ENCODE measurements around the gene MRPL17.

DNA sequence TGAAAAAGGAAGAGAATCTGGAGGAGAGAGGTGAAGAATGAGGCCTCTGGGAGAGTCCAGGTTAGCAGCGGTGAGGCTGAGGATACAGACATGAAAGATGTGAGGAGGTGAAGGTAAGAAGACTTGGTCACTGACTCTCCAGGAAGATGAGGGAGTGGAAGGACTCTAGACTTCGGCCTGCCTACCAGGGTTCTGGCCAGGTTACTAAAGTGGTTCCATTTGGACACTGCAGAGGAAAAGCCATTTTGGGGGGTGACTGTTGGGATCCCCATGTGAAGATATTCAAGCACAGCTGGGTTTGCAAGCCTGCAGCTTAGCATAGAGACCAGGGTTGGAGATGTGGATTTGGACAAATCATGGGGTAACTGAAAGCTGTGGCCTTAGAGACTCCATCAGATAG lies 35.3 kb downstream of the MRPL17 start:
- TF ChIP-seq CTCF (IDR thresholded peaks at IDR 0.05; ENCODE audit: low read depth, low read length, missing input control) (no peak), TAF1 (conservative IDR thresholded peaks at IDR 0.05) (no peak), JUND (IDR thresholded peaks at IDR 0.05) (no peak)
- TF ChIP-seq, protein P1, sequence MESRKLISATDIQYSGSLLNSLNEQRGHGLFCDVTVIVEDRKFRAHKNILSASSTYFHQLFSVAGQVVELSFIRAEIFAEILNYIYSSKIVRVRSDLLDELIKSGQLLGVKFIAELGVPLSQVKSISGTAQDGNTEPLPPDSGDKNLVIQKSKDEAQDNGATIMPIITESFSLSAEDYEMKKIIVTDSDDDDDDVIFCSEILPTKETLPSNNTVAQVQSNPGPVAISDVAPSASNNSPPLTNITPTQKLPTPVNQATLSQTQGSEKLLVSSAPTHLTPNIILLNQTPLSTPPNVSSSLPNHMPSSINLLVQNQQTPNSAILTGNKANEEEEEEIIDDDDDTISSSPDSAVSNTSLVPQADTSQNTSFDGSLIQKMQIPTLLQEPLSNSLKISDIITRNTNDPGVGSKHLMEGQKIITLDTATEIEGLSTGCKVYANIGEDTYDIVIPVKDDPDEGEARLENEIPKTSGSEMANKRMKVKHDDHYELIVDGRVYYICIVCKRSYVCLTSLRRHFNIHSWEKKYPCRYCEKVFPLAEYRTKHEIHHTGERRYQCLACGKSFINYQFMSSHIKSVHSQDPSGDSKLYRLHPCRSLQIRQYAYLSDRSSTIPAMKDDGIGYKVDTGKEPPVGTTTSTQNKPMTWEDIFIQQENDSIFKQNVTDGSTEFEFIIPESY (IDR thresholded peaks at IDR 0.05), result no peak

All from liver (tissue), 3 donors.